GM12878 (cell line): Measurements from ENCODE around the gene TTYH3. TPM values are rescaled to one million over a fixed set of nuclear protein-coding genes. Genes with fewer than 3 reads are reported as not detected.

Source experiments
- ATAC-seq: fragments of 200-7000 bp; cut with Tn5 transposase; 3 replicates; pipeline ENCODE4 v1.9.1; 2020; ENCODE audit warnings: mild to moderate bottlenecking, moderate library complexity
- BruUV-seq: library from RNA; stranded (reverse); fragments of 400-500 nt; replicated peaks from 2 replicates; lab custom pipeline; 2021; lab: Mats Ljungman, UMichigan
- CTCF ChIA-PET: fragments of 300-600 bp; sonication (Branson Sonifier 250); formaldehyde crosslinking; extraction: SDS; loops from one replicate; lab custom pipeline; 2021; ENCODE audit warnings: inconsistent platforms; lab: Yijun Ruan, JAX
- POLR2A ChIA-PET: fragments of 350-600 bp; formaldehyde crosslinking; extraction: SDS; loops from one replicate; lab custom pipeline; 2021; ENCODE audit warnings: inconsistent platforms; lab: Charles Lee
- RAD21 ChIA-PET: fragments of 300-600 bp; sonication (Branson Sonifier 250); formaldehyde crosslinking; loops from one replicate; lab custom pipeline; 2023; ENCODE audit warnings: antibody characterized with exemption; ENCODE audit not compliant: unreplicated experiment; lab: Charles Lee
- SMC1A ChIA-PET: fragments of 300-600 bp; sonication (Branson Sonifier 250); formaldehyde crosslinking; loops from one replicate; lab custom pipeline; 2023; ENCODE audit not compliant: unreplicated experiment, uncharacterized antibody; lab: Charles Lee
- DNase-seq: peaks from one replicate; pipeline ENCODE4 v3.0.0-alpha.2; 2011; ENCODE audit warnings: low read depth, low spot score
- FAIRE-seq: peaks from 3 replicates; lab custom pipeline; 2011; peaks lifted over from hg19 to GRCh38; lab: Jason Lieb, UNC
- H2AFZ ChIP-seq: 2 replicates; pipeline ENCODE4 v1.6.0; 2011; ENCODE audit warnings: low read depth, low read length, control low read depth; ENCODE audit not compliant: control insufficient read depth
- H3K27ac ChIP-seq: 2 replicates; pipeline ENCODE4 v1.5.1; 2011; ENCODE audit warnings: control low read depth; ENCODE audit not compliant: control insufficient read depth, insufficient read depth
- H3K27me3 ChIP-seq, 2 experiments: replicated peaks in 1 of 2; 2 replicates each; pipeline versions ENCODE4 v1.6.0 to v1.6.1; 2011; ENCODE audit warnings: low read length in 1 of 2; ENCODE audit not compliant: control insufficient read depth in 2 of 2, insufficient read depth in 2 of 2
- H3K36me3 ChIP-seq, 2 experiments: 2 replicates each; pipeline ENCODE4 v1.5.1; 2011; ENCODE audit warnings: low read length in 1 of 2; ENCODE audit not compliant: control insufficient read depth in 2 of 2, insufficient read depth in 2 of 2
- H3K4me1 ChIP-seq: 2 replicates; pipeline ENCODE4 v1.6.1; 2011; ENCODE audit warnings: mild to moderate bottlenecking, low read length, moderate library complexity, mixed read lengths; ENCODE audit not compliant: control insufficient read depth, insufficient read depth
- H3K4me2 ChIP-seq: 2 replicates; pipeline ENCODE4 v1.6.0; 2011; ENCODE audit warnings: control low read depth; ENCODE audit not compliant: control insufficient read depth, insufficient read depth
- H3K4me3 ChIP-seq: fragments of 200-600 bp; sonication (generic); 2 replicates; pipeline ENCODE4 v1.5.1; 2016
- H3K79me2 ChIP-seq: 2 replicates; pipeline ENCODE4 v1.6.0; 2011; ENCODE audit warnings: low read length; ENCODE audit not compliant: control insufficient read depth, insufficient read depth
- H3K9ac ChIP-seq: 2 replicates; pipeline ENCODE4 v1.8.0; 2011; ENCODE audit warnings: low read length, control low read depth, mixed read lengths; ENCODE audit not compliant: control insufficient read depth, insufficient read depth
- H3K9me3 ChIP-seq: replicated peaks from 3 replicates; pipeline ENCODE4 v1.5.1; 2011; ENCODE audit warnings: mild to moderate bottlenecking, low read length; ENCODE audit not compliant: control insufficient read depth, insufficient read depth
- H4K20me1 ChIP-seq: 2 replicates; pipeline ENCODE4 v1.6.0; 2011; ENCODE audit not compliant: control insufficient read depth, insufficient read depth
- BRCA1 ChIP-seq: IDR thresholded peaks from 2 replicates; pipeline ENCODE4 v1.6.1; 2011; ENCODE audit warnings: low read depth, low read length, improper control_type of control experiment
- CEBPB ChIP-seq, 2 experiments: fragments of 150-350 bp in 1 of 2; IDR thresholded peaks; 2 replicates each; pipeline ENCODE4 v1.6.1; 2012 to 2014; ENCODE audit warnings: low read depth in 2 of 2, low read length in 2 of 2, borderline replicate concordance in 1 of 2, inconsistent platforms in 1 of 2
- CHD1 ChIP-seq: IDR thresholded peaks from 2 replicates; pipeline ENCODE4 v1.6.1; 2012; ENCODE audit warnings: low read depth, low read length, improper control_type of control experiment
- FOXM1 ChIP-seq: IDR thresholded peaks from 2 replicates; pipeline ENCODE4 v1.6.1; 2012; ENCODE audit warnings: low read depth, mild to moderate bottlenecking, inconsistent platforms, low read length, moderate library complexity
- MEF2A ChIP-seq: IDR thresholded peaks from 2 replicates; pipeline ENCODE4 v1.6.1; 2011; ENCODE audit warnings: low read depth, mild to moderate bottlenecking, low read length, moderate library complexity; ENCODE audit not compliant: insufficient read depth
- SIN3A ChIP-seq: IDR thresholded peaks from 2 replicates; pipeline ENCODE4 v1.6.1; 2012; ENCODE audit warnings: low read depth, low read length, improper control_type of control experiment
- ZNF217 ChIP-seq: fragments of 450-650 bp; IDR thresholded peaks from 2 replicates; pipeline ENCODE4 v1.6.1; 2017; ENCODE audit warnings: antibody characterized with exemption, mild to moderate bottlenecking
- ZNF274 ChIP-seq: IDR thresholded peaks from one replicate; pipeline ENCODE4 v1.8.0; 2011; ENCODE audit not compliant: insufficient read length, insufficient read depth
- WGBS: methylation state at CpG from one replicate; pipeline ENCODE4 v1.1.6; 2016; ENCODE audit warnings: low lambda C conversion rate; ENCODE audit not compliant: insufficient replicate concordance, insufficient coverage; ENCODE audit errors: missing lambda C conversion rate; 5-methylcytosine and 5-hydroxymethylcytosine counted together
- in situ Hi-C: fragments of 300-500 bp; cut with MboI; formaldehyde crosslinking; loops from 9 replicates; pipeline ENCODE4 v1.14.3; 2018; ENCODE audit warnings: mixed read lengths
- intact Hi-C: fragments of 100-400 bp; cut with micrococcal nuclease; formaldehyde crosslinking; loops from one replicate; pipeline ENCODE4 v1.14.2; 2022; ENCODE audit not compliant: unreplicated experiment
- polyA plus RNA-seq, 11 experiments: library from polyadenylated mRNA; depleted of rRNA in 4 of 11; unstranded in 6 of 11; stranded (reverse) in 5 of 11; fragments of >200 nt; fragmentation: Nextera tagmentation in 4 of 11; fragmentation: Illumina TruSeq in 1 of 11; extraction: Ambion mirVana in 4 of 11; extraction: Trizol in 1 of 11; gene quantifications; 1 replicate in 1 of 11; 2 replicates in 10 of 11; pipeline versions ENCODE4 v1.2.1 to v1.2.3, GENCODE V29; 2011 to 2016; ENCODE audit warnings: inconsistent platforms in 2 of 11, missing spikeins in 2 of 11, low read depth in 1 of 11
- total RNA-seq, 4 experiments: library from RNA; depleted of rRNA in 3 of 4; stranded (reverse); fragments of >200 nt in 3 of 4; fragmentation: Illumina TruSeq in 1 of 4; extraction: Trizol in 1 of 4; gene quantifications; 2 replicates each; pipeline versions ENCODE4 v1.2.1 to v1.2.3, GENCODE V29; 2013 to 2021
- TF ChIP-seq, protein P1 (sequence below): fragments of 450-650 bp; IDR thresholded peaks from 2 replicates; pipeline ENCODE4 v1.6.1; 2017; ENCODE audit warnings: low read depth, mild to moderate bottlenecking, moderate library complexity
- TF ChIP-seq, protein P2 (sequence below): fragments of 150-350 bp; IDR thresholded peaks from 2 replicates; pipeline ENCODE4 v1.6.1; 2016; ENCODE audit warnings: low read depth, low read length

Gene TTYH3
- total and polyA plus RNA-seq, 10 of the 15 experiments (the other 5 are each of a cell fraction or from before 2014, with no cell fraction given) = 0.79 to 71.4 (median 10.5) TPM

DNA sequence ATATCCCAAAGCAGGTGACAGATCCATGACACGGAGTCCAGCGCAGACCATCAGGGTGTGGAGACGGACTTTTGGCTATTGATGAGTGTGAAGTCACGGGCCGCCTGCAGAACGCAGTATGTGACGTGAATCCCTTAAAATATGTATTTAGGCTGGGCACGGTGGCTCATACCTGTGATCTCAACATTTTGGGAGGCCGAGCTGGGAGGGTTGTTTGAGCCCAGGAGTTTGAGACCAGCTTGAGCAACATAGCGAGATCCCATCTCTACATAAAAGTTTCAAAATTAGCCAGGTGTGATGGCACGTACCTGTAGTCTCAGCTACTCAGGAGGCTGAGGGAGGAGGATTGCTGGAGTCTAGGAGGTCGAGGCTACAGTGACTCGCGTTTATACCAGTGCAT lies 54.3 kb downstream of the TTYH3 start:
- H3K79me2 ChIP-seq = no peaks in the 10 kb centered on the region
- no peaks in the 10 kb centered on the region for H3K36me3 ChIP-seq
- no peaks in the 10 kb centered on the region for H3K9me3 ChIP-seq
- no peak overlapping the region for H3K4me2 ChIP-seq
- no peak overlapping the region for H3K27ac ChIP-seq
- H3K4me1 ChIP-seq = peaks cover 26% of the 10 kb centered on the region
- TF ChIP-seq CHD1 (no peak), SIN3A (no peak), MEF2A (no peak), FOXM1 (no peak), BRCA1 (no peak), ZNF217 (no peak), CEBPB (IDR thresholded peaks at IDR 0.05; ENCODE audit: borderline replicate concordance in 1 of 2, low read depth in 2 of 2, low read length in 2 of 2) (no peak), ZNF274 (no peak)
- TF ChIP-seq, protein P1, sequence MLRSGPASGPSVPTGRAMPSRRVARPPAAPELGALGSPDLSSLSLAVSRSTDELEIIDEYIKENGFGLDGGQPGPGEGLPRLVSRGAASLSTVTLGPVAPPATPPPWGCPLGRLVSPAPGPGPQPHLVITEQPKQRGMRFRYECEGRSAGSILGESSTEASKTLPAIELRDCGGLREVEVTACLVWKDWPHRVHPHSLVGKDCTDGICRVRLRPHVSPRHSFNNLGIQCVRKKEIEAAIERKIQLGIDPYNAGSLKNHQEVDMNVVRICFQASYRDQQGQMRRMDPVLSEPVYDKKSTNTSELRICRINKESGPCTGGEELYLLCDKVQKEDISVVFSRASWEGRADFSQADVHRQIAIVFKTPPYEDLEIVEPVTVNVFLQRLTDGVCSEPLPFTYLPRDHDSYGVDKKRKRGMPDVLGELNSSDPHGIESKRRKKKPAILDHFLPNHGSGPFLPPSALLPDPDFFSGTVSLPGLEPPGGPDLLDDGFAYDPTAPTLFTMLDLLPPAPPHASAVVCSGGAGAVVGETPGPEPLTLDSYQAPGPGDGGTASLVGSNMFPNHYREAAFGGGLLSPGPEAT = no peak
- TF ChIP-seq, protein P2, sequence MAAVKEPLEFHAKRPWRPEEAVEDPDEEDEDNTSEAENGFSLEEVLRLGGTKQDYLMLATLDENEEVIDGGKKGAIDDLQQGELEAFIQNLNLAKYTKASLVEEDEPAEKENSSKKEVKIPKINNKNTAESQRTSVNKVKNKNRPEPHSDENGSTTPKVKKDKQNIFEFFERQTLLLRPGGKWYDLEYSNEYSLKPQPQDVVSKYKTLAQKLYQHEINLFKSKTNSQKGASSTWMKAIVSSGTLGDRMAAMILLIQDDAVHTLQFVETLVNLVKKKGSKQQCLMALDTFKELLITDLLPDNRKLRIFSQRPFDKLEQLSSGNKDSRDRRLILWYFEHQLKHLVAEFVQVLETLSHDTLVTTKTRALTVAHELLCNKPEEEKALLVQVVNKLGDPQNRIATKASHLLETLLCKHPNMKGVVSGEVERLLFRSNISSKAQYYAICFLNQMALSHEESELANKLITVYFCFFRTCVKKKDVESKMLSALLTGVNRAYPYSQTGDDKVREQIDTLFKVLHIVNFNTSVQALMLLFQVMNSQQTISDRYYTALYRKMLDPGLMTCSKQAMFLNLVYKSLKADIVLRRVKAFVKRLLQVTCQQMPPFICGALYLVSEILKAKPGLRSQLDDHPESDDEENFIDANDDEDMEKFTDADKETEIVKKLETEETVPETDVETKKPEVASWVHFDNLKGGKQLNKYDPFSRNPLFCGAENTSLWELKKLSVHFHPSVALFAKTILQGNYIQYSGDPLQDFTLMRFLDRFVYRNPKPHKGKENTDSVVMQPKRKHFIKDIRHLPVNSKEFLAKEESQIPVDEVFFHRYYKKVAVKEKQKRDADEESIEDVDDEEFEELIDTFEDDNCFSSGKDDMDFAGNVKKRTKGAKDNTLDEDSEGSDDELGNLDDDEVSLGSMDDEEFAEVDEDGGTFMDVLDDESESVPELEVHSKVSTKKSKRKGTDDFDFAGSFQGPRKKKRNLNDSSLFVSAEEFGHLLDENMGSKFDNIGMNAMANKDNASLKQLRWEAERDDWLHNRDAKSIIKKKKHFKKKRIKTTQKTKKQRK = no peak
- no peak overlapping the region for H3K4me3 ChIP-seq
- no peak for FAIRE-seq
- no peak for ATAC-seq
- intact Hi-C loops = no loop called here
- no peak overlapping the region for H3K9ac ChIP-seq
- H2AFZ ChIP-seq = no peak overlapping the region
- ChIA-PET CTCF (interaction anchor here (0.8 to 3.2 kb wide), 2 partner anchors 13 to 24 kb away, joined by 4 to 17 read pairs; no protein-coding TSS in a partner anchor), SMC1A (interaction anchor here (5.8 kb wide), 2 partner anchors 13 to 24 kb away, joined by 41 to 49 read pairs; no protein-coding TSS in a partner anchor), POLR2A (interaction anchor here (0.7 kb wide), 1 partner anchor 63 kb away, joined by 6 read pairs; no protein-coding TSS in a partner anchor), RAD21 (interaction anchor here (2.8 kb wide), 1 partner anchor 24 kb away, joined by 6 read pairs; no protein-coding TSS in a partner anchor)
- no peak for DNase-seq
- H3K27me3 ChIP-seq = peaks cover 3 to 7% of the 10 kb centered on the region in 2 experiments; a peak in 3 of 4 replicates
- 71% methylated on average over 14 of the region's 14 CpGs for WGBS
- in situ Hi-C loops = no loop called here
- no peaks in the 10 kb centered on the region; the same call in 1 of the 2 replicates for H4K20me1 ChIP-seq
- no TSS peak for BruUV-seq
